SK-N-SH (cell line): Measurements from ENCODE around the gene RILP. TPM values are rescaled to one million over a fixed set of nuclear protein-coding genes. Genes with fewer than 3 reads are reported as not detected.

Experiments used
- CTCF ChIA-PET: fragments of 300-600, 350-600 bp; formaldehyde crosslinking; extraction: SDS; loops from one replicate; lab custom pipeline; 2021; lab: Yijun Ruan, JAX
- POLR2A ChIA-PET: fragments of 350-600 bp; sonication (Branson Sonifier 250); formaldehyde crosslinking; extraction: SDS; loops from one replicate; lab custom pipeline; 2020; ENCODE audit warnings: antibody characterized with exemption, inconsistent platforms; lab: Yijun Ruan, JAX
- DNase-seq: peaks from one replicate; pipeline ENCODE4 v3.0.0; 2012
- H2AFZ ChIP-seq: fragments of 200-600 bp; sonication (generic); 2 replicates; pipeline ENCODE4 v1.8.1; 2016; ENCODE audit warnings: antibody characterized with exemption, mild to moderate bottlenecking, low read depth
- H3F3A ChIP-seq: fragments of 200-600 bp; sonication (generic); replicated peaks from 2 replicates; pipeline ENCODE3; 2016; ENCODE audit warnings: antibody characterized with exemption, mild to moderate bottlenecking; ENCODE audit not compliant: insufficient read depth
- H3K27ac ChIP-seq, 2 experiments: fragments of 200-500 bp in 1 of 2; fragments of 200-600 bp in 1 of 2; sonication (Bioruptor generic) in 1 of 2; sonication (generic), shearing (Covaris generic) in 1 of 2; 2 replicates each; pipeline versions ENCODE4 v1.5.1 to v1.6.1; 2014 to 2016; ENCODE audit warnings: low read depth in 2 of 2, inconsistent platforms in 1 of 2, low read length in 1 of 2, mild to moderate bottlenecking in 1 of 2, mixed read lengths in 1 of 2
- H3K27me3 ChIP-seq: fragments of 200-600 bp; sonication (generic), shearing (Covaris generic); 2 replicates; pipeline ENCODE4 v1.6.1; 2016; ENCODE audit warnings: mixed run types; ENCODE audit not compliant: insufficient read depth
- H3K36me3 ChIP-seq, 2 experiments: fragments of 200-500 bp in 1 of 2; fragments of 200-600 bp in 1 of 2; sonication (Bioruptor generic) in 1 of 2; sonication (generic) in 1 of 2; replicated peaks in 1 of 2; 2 replicates each; pipeline versions ENCODE3 to v1.5.1; 2014 to 2016; ENCODE audit warnings: low read length in 1 of 2, mild to moderate bottlenecking in 1 of 2; ENCODE audit not compliant: insufficient read depth in 2 of 2, control insufficient read depth in 1 of 2
- H3K4me1 ChIP-seq, 2 experiments: fragments of 200-500 bp in 1 of 2; fragments of 200-600 bp in 1 of 2; sonication (Bioruptor generic) in 1 of 2; sonication (generic), shearing (Covaris generic) in 1 of 2; 2 replicates each; pipeline versions ENCODE4 v1.5.1 to v1.6.1; 2014 to 2016; ENCODE audit warnings: low read depth in 1 of 2, low read length in 1 of 2, mixed run types in 1 of 2; ENCODE audit not compliant: insufficient read depth in 2 of 2, control insufficient read depth in 1 of 2
- H3K4me2 ChIP-seq: fragments of 200-600 bp; sonication (generic), shearing (Covaris generic); 2 replicates; pipeline ENCODE4 v1.6.1; 2017; ENCODE audit warnings: mixed run types
- H3K4me3 ChIP-seq, 2 experiments: fragments of 200-500 bp in 1 of 2; fragments of 200-600 bp in 1 of 2; sonication (Bioruptor generic) in 1 of 2; sonication (generic), shearing (Covaris generic) in 1 of 2; 2 replicates each; pipeline versions ENCODE4 v1.5.1 to v1.8.1; 2014 to 2016; ENCODE audit warnings: low read depth in 2 of 2, inconsistent platforms in 1 of 2, low read length in 1 of 2, mild to moderate bottlenecking in 1 of 2, mixed read lengths in 1 of 2, moderate library complexity in 1 of 2
- H3K79me2 ChIP-seq: fragments of 200-600 bp; sonication (generic); 2 replicates; pipeline ENCODE4 v1.8.1; 2017; ENCODE audit warnings: mild to moderate bottlenecking; ENCODE audit not compliant: insufficient read depth
- H3K9ac ChIP-seq: fragments of 200-600 bp; sonication (generic); 2 replicates; pipeline ENCODE4 v1.6.1; 2017; ENCODE audit warnings: mixed run types
- H3K9me2 ChIP-seq: fragments of 200-600 bp; sonication (generic); 2 replicates; pipeline ENCODE4 v1.6.1; 2017; ENCODE audit warnings: mixed run types
- H3K9me3 ChIP-seq: fragments of 200-600 bp; sonication (generic); 2 replicates; pipeline ENCODE4 v1.6.1; 2017; ENCODE audit warnings: mixed run types, mild to moderate bottlenecking, moderate library complexity
- H4K20me1 ChIP-seq: fragments of 200-600 bp; sonication (generic); 2 replicates; pipeline ENCODE4 v1.6.1; 2017; ENCODE audit warnings: mild to moderate bottlenecking, mixed run types; ENCODE audit not compliant: insufficient read depth
- ELF1 ChIP-seq: IDR thresholded peaks from 2 replicates; pipeline ENCODE4 v1.4.0; 2012
- EZH2phosphoT487 ChIP-seq: fragments of 200-600 bp; sonication (generic); IDR thresholded peaks from 2 replicates; pipeline ENCODE4 v1.6.1; 2017; ENCODE audit warnings: low read depth, mixed run types, mild to moderate bottlenecking, antibody characterized with exemption, moderate library complexity, borderline replicate concordance
- FOXM1 ChIP-seq: IDR thresholded peaks from 2 replicates; pipeline ENCODE4 v1.4.0; 2012; ENCODE audit warnings: low read depth, mild to moderate bottlenecking
- GATA2 ChIP-seq: sonication (generic); formaldehyde crosslinking; IDR thresholded peaks from 2 replicates; pipeline ENCODE4 v1.5.0; 2020; ENCODE audit warnings: mild to moderate bottlenecking, missing genetic modification reagents
- MEF2A ChIP-seq: IDR thresholded peaks from 2 replicates; pipeline ENCODE4 v1.4.0; 2012; ENCODE audit warnings: low read depth, borderline replicate concordance
- MXI1 ChIP-seq: IDR thresholded peaks from 2 replicates; pipeline ENCODE4 v1.6.1; 2012; ENCODE audit warnings: mild to moderate bottlenecking, low read depth, low read length, improper control_type of control experiment
- NRF1 ChIP-seq: IDR thresholded peaks from 2 replicates; pipeline ENCODE4 v1.6.1; 2012; ENCODE audit warnings: low read depth, mild to moderate bottlenecking, low read length
- SIN3A ChIP-seq: IDR thresholded peaks from 2 replicates; pipeline ENCODE4 v1.6.1; 2012; ENCODE audit warnings: low read depth, mild to moderate bottlenecking, low read length, moderate library complexity, borderline replicate concordance
- SMC3 ChIP-seq: IDR thresholded peaks from 2 replicates; pipeline ENCODE4 v1.6.1; 2012; ENCODE audit warnings: low read depth, low read length, improper control_type of control experiment
- TEAD4 ChIP-seq: IDR thresholded peaks from 2 replicates; pipeline ENCODE4 v1.4.0; 2012; ENCODE audit warnings: mild to moderate bottlenecking, borderline replicate concordance; ENCODE audit not compliant: insufficient read depth
- WGBS: methylation state at CpG from one replicate; pipeline ENCODE4 v1.1.6; 2017; ENCODE audit warnings: low lambda C conversion rate; 5-methylcytosine and 5-hydroxymethylcytosine counted together
- polyA plus RNA-seq, 3 experiments: library from polyadenylated mRNA; depleted of rRNA; stranded (reverse); fragments of >200 nt; gene quantifications; 2 replicates each; pipeline ENCODE4 v1.2.3, GENCODE V29; 2012
- TF ChIP-seq, protein P1 (sequence below): fragments of 200-600 bp; sonication (generic); IDR thresholded peaks from 2 replicates; pipeline ENCODE4 v1.6.1; 2017; ENCODE audit warnings: antibody characterized with exemption, mild to moderate bottlenecking, moderate library complexity
- TF ChIP-seq, protein P2 (sequence below): IDR thresholded peaks from 2 replicates; pipeline ENCODE4 v1.4.0; 2012; ENCODE audit warnings: low read depth, borderline replicate concordance
- TF ChIP-seq, protein P3 (sequence below): fragments of 150-350 bp; IDR thresholded peaks from 2 replicates; pipeline ENCODE4 v1.6.1; 2016; ENCODE audit warnings: mild to moderate bottlenecking, low read depth, low read length

RILP gene
- polyA plus RNA-seq, 1 of the 3 experiments (the other 2 are of a cell fraction), result 3.8 TPM

DNA sequence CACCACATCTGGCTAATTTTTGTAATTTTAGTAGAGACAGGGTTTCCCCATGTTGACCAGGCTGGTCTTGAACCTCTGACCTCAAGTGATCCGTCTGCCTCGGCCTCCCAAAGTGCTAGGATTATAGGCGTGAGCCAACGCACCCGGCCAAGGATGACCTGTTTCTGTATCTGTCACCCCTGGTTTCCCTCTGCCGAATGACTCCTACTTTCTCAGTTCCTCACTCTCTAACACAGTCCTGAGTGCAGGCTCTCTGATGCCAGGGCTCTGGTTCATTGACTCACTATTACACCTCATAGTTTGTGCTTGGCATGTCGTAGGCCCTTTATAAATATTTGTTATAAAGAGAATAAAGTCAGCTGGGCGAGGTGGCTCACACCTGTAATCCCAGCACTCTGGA lies 45.7 kb upstream of the RILP start:
- no peak overlapping the region for H3K4me2 ChIP-seq
- H4K20me1 ChIP-seq, result no peaks in the 10 kb centered on the region
- H3K9me3 ChIP-seq, result no peaks in the 10 kb centered on the region
- no peaks in the 10 kb centered on the region for H3F3A ChIP-seq
- no peaks in the 10 kb centered on the region for H3K27me3 ChIP-seq
- ChIA-PET POLR2A (no interaction called here), CTCF (no interaction called here)
- H3K36me3 ChIP-seq, result no peaks in the 10 kb centered on the region
- H3K4me3 ChIP-seq, result no peak overlapping the region
- no peak for TF ChIP-seq ELF1
- no peak for TF ChIP-seq SIN3A
- TF ChIP-seq TEAD4, result no peak
- TF ChIP-seq, protein P1, sequence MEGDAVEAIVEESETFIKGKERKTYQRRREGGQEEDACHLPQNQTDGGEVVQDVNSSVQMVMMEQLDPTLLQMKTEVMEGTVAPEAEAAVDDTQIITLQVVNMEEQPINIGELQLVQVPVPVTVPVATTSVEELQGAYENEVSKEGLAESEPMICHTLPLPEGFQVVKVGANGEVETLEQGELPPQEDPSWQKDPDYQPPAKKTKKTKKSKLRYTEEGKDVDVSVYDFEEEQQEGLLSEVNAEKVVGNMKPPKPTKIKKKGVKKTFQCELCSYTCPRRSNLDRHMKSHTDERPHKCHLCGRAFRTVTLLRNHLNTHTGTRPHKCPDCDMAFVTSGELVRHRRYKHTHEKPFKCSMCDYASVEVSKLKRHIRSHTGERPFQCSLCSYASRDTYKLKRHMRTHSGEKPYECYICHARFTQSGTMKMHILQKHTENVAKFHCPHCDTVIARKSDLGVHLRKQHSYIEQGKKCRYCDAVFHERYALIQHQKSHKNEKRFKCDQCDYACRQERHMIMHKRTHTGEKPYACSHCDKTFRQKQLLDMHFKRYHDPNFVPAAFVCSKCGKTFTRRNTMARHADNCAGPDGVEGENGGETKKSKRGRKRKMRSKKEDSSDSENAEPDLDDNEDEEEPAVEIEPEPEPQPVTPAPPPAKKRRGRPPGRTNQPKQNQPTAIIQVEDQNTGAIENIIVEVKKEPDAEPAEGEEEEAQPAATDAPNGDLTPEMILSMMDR, result no peak
- no peaks in the 10 kb centered on the region for H3K9me2 ChIP-seq
- no peak overlapping the region for H2AFZ ChIP-seq
- no peak for DNase-seq
- whole genome bisulfite sequencing, result 76% methylated on average over 8 of the region's 8 CpGs
- no peak overlapping the region for H3K9ac ChIP-seq
- no peak overlapping the region for H3K27ac ChIP-seq
- H3K4me1 ChIP-seq, result no peaks in the 10 kb centered on the region
- no peaks in the 10 kb centered on the region for H3K79me2 ChIP-seq

DNA sequence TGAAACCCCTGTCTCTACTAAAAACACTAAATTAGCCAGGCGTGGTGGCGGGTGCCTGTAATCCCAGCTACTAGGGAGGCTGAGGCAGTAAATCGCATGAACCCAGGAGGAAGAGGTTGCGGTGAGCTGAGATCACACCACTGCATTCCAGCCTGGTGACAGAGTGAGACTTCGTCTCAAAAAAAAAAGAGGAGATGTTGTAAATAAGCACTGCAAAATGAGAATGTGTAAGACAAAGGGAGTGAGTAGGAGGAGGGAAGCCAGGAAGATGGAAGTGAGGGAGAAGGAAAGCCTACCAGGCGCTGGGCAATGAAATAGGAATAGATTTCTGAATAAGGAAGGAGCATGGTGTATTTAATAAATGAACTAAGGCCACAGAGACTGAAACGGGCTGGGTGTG lies 43.7 kb upstream of the RILP start:
- POLR2A ChIA-PET, result no interaction called here
- Histone ChIP-seq H3K27ac (no peak overlapping the region), H3K4me2 (no peak overlapping the region), H3K9me2 (no peaks in the 10 kb centered on the region), H3K79me2 (no peaks in the 10 kb centered on the region), H3K9me3 (no peaks in the 10 kb centered on the region), H3K27me3 (no peaks in the 10 kb centered on the region), H3F3A (no peaks in the 10 kb centered on the region), H3K36me3 (no peaks in the 10 kb centered on the region), H3K4me3 (no peak overlapping the region), H3K4me1 (no peaks in the 10 kb centered on the region), H3K9ac (no peak overlapping the region), H4K20me1 (no peaks in the 10 kb centered on the region), H2AFZ (no peak overlapping the region)
- WGBS, result 78% methylated on average over 7 of the region's 7 CpGs
- no peak for DNase-seq
- TF ChIP-seq MXI1 (no peak), FOXM1 (no peak), SMC3 (no peak), GATA2 (CRISPR knock-in tag) (no peak), MEF2A (no peak), TEAD4 (no peak), EZH2phosphoT487 (no peak), NRF1 (no peak)
- TF ChIP-seq, protein P2, sequence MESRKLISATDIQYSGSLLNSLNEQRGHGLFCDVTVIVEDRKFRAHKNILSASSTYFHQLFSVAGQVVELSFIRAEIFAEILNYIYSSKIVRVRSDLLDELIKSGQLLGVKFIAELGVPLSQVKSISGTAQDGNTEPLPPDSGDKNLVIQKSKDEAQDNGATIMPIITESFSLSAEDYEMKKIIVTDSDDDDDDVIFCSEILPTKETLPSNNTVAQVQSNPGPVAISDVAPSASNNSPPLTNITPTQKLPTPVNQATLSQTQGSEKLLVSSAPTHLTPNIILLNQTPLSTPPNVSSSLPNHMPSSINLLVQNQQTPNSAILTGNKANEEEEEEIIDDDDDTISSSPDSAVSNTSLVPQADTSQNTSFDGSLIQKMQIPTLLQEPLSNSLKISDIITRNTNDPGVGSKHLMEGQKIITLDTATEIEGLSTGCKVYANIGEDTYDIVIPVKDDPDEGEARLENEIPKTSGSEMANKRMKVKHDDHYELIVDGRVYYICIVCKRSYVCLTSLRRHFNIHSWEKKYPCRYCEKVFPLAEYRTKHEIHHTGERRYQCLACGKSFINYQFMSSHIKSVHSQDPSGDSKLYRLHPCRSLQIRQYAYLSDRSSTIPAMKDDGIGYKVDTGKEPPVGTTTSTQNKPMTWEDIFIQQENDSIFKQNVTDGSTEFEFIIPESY, result no peak
- TF ChIP-seq, protein P3, sequence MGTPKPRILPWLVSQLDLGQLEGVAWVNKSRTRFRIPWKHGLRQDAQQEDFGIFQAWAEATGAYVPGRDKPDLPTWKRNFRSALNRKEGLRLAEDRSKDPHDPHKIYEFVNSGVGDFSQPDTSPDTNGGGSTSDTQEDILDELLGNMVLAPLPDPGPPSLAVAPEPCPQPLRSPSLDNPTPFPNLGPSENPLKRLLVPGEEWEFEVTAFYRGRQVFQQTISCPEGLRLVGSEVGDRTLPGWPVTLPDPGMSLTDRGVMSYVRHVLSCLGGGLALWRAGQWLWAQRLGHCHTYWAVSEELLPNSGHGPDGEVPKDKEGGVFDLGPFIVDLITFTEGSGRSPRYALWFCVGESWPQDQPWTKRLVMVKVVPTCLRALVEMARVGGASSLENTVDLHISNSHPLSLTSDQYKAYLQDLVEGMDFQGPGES, result no peak
- CTCF ChIA-PET, result no interaction called here
